ENCODE measurements around the gene KIF26A.

The KIF26A gene

DNA sequence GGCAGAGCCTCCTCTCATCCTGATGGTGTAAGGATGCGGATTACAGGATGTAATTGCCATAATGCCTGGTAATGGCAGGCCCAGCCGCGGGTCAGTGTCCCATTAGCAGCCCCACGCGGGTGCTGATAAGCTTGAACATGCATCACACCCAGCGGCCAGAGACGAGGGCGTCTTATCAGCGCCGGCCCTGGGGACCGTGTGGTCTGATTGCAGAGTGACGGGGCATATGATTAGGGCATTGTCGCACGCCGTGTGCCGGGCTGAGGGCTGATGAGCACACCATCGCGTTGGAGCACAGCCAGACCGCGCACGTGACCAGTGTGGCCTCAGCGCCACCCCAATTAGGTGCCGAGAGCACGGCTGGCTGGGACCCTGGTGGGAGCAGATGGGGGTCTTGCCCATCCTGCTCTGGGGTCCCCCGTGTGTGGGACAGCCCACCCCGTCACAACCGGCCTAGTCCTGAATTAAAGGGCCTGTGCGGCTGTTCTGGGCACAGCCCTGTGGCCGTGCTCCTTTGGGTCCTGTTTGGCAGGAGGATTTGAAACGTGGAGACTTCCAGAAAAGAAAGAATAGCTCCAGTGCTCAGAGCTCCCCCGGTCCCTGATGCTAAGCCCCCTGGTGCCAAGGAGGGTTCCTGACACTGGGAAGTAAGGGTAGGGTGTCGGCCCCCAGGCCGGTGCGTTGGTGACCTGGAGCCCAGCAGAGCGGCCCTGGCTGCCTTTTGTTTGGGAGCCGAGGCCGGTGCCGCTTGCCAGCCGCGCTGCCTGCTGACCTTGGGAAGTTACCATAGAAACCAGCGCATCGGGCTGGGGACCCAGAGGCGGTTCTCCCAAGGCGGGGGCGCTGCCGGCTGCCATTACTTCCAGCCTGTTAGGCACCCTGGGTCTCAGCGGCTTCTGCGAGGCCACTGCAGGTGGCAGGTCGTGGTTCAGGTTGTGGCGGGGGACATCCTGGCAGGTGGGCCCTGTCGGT, 20.7 kb downstream of the KIF26A start:
- no peak for DNase-seq

DNA sequence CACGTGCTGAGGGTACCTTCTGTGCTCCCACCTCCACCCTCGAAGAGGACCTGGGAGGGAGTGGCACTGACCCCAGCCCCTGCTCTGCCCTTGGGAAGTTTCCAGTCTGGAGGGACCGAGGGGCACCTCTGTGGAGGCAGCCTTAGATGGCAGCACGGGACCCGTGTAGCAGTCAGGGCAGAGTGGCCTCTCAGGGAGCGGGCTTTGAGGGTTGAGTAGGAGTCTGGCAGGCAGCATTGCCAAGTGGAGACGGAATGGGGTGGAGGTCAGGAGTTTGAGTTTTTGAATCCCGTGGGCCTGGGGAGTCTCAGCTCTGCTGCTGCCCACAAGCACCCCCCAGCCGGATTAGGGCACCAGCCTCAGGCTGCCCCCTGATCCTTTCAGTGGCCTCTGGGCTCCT, 21.6 kb downstream of the KIF26A start:
- DNase-seq: no peak

DNA sequence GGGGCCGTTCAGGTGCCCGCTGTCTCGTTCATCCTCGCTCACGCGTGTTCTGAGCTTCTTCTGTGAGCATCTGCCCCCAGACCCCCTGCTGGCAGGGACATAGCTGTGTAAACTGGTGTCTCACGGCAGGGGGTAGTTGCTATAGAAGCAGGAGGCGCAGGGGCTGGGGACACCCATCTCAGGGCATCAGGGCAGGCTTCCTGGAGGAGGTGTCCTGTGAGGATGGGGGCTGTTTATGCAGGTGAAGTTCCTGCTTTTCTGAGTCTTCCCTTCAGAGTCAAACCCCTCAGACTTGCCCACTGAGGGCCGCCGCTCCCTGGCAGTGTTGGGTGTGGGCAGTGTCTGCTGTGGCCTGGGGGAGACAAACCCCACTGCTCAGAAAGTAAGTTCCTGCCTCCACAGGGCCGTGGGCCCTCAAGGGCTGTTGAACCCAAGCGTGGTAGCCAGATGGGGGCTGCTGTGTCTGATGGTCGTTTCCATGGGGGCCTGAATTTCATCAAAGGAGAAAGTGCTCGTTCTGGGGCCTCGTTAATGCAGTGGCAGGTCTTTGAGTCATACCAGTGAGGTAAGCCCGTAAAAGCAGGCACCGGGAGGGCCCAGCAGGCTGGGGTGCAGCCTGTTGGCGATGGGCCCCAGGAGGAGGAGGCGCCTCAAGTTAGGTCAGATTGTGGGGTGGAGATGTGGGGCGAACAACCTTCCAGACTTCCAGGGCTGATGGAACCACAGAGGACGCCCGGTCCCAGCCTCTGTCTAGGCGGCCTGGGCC, 23.4 kb downstream of the KIF26A start:
- DNase-seq: no peak

DNA sequence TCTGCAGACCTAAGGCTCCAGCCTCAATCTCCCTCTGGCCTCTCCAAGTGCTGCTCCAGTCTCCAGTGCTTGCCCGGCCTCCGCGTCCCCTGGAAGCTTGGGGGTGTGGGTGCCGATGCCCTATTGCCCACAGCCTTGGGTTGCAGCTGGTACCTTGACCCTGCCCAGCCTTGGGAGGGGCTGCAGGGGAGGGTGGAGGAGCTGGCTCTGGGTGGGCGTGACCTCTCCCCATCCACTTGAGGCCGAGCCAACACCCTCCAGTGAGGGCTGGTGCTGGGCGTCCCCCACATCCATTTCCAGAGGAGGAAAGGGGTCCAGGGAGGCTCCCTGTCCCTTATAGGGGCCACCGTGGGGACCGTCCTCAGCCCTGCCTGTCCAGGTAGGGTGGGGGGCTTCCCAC, 24.1 kb downstream of the KIF26A start:
- no peak for DNase-seq

DNA sequence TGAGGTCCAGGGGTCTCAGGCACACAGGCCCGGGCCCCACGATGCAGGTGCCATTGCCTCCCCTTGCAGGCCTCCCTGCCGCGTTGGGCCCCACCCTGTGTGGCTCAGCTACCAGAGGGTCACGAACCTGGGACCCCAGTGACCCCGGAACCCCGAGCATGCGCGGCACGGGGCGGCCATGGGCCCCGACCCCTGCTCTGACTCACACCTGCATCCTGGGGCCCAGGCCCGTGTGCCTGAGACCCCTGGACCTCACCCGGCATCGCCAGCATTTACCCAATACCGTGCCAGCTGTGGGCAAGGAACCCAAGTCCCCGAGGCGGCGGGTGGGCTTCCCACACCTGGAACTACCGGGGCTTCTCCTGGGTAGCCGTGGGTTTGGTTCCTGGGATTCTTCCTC, 25.2 kb downstream of the KIF26A start:
- DNase-seq: no peak

DNA sequence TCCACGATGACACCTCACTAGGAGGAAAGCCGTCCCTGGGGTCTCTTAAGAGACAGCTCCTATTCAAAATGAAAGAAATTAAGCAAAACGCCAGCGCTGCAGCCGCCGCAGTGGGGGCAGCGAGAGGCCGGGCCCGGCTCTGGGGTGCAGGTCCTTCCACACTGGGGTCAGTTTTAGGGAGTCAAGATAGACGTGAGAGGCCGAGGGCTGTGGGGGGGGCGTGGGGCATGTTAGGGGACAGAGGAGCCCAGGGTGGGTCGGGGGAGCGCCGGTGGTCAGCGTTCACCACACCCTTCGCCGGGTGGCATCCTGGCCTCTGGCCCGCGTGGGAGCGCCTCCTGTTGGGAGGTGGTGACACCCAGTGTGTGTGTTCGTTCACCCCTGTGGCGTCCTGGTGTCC, 25.7 kb downstream of the KIF26A start:
- no peak for DNase-seq

DNA sequence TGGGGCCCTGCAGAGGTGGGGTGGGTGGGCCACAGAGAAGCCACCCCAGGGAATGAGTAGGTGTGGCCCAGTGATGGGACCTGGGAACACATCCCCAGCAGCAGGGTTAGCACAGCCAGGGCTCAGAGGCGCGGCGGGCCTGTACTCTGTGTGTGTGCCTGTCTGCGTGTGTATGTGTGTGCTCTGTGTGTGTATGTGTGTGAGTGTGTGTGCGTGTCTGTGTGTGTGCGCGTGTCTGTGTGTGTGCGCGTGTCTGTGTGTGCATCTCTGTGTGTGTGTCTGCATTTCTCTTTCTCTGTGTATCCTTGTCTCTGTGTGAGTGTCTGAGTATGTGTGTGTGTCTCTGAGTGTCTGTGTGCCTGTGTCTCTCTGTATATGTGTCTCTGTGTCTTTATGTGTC, 26.1 kb downstream of the KIF26A start:
- DNase-seq: no peak

DNA sequence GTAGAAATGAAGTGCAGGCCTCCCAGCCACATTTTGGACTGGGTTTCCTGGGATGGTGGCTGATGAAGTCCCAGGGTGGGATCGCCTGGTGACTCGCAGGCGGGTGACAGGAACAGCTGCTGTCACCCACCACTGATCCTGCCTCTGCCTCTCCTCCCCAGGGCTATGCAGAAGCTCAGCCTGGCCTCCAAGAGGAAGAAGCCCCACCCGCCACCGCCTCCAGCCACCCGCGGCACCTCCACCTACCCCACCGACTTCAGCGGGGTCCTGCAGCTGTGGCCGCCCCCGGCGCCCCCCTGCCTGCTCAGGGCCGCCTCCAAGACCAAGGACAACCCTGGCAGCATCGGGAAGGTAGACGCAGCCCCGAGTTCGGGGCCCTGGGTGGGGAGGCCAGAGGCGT, 28.3 kb downstream of the KIF26A start:
- DNase-seq: no peak

DNA sequence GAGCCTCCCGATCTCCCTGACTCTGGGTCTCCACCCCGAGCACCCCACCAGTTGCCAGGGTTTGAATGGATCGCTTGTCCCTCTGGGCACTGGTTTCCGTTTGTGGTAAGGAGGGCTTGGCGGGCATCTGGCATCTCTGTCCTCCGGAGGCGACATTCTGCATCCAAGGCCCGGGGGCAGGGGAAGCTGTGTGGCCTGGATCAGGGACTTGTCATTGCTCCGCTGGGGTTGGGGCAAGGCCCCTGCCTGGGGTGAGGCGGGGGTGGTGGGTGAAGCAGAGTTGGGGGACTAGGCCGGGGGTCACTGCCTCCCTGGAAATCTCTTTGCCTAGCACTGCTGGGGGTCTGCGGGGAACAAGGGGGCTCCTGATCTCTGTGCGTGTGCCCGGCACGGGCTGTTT, 30.2 kb downstream of the KIF26A start:
- no peak for DNase-seq

DNA sequence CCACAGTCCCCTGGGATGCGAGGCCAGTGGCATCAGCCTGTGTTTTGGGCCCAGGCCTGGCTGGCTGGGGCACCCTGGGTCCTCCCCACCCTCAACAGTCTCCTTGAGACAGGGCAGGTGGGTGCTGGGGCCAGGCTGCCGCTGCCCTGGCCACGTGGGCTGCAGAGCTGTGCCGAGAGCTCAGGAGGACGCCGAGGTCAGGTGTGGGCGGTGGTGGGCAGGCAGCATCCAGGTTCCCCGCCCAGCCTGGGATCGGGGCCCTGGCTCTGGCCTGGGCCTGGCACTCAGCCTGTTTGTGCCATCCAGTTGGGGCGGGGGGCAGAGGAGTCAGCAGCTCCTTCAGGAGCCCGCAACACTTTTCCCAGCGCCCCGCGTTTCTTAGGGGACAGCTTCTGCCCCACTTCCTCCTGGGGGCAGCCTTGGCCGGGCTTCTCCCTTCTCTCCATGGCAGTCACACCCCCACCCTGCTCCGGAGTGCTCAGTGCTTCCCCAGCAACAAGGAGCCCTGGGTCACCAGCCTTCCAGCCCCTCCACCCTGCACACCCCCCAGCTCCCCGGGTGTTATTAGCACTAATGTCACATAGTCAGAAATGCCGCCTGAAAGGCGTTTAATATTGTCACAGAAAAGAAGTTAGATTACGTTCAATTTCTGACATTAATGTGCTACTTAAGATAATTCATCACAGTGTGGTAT, 30.8 kb downstream of the KIF26A start:
- no peak for DNase-seq

DNA sequence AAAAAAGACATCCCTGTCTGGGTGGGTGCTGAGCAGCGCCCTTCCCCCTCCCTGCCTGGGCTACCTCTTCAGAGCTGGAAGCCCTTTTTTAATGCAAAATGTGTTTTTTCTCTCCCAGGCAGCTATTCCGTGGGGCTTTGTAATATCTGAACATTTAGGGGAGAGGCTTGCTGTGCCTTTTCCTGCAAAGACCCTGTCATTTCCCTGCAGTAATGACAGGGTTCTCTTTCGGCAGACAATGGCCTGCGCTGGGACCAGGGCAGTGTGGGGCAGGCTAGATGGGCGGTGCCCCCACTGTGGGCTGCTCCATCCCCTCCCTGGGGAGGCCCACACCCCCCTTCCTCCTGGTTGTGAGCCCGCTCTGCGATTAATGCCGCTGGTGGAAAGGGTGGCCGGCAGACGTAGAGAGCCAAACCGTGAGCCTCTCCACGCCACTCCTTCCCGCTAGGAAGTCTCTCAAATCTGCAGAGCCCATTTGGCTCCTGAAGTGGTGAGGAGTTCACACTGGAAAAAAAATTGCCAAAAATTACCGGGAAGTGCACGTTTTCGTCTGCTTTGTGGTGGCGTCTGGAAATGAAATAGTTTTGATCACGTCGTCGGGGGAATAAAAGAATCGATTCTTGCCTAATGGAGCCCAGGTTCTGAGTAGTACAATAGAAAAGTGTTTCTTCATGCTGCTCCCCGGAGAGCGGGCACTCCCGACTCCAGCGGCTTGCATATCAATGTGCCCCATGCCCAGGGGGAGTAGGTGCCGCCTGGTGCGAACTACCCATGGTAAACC, 31.5 kb downstream of the KIF26A start:
- DNase-seq: no peak

DNA sequence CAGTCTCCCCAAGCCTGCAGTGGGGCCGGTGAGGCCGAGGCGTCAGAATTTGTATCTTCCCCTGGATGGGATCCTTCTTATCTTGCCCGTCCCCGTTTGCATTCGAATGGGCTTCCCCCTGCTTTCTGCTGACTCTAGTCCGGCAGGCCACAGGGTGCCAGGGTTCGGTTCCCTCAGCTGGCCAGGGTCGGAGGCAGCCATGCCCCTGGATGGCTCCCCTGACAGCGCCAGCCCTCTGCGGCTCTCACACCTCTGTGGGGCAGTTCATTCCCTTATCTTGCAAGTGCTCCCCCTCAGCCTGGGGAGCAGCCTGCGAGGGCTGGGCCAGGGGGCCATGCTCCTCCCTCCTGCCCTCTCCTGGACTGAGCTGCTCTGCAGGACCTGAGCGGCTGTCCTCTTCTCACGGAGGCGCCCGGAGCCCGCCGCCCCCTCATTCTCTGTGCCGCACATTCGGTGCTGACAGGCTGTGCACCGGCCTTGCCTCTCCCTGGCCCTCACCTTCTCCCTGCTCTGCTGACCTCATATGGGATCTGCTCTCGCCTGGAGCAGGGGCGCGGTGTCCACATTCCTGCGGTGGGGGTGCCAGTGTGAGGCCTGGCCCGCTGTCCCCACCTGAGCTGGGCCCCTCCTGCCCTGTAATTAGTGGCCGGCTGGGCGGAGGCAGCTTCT, 32.8 kb downstream of the KIF26A start:
- no peak for DNase-seq

DNA sequence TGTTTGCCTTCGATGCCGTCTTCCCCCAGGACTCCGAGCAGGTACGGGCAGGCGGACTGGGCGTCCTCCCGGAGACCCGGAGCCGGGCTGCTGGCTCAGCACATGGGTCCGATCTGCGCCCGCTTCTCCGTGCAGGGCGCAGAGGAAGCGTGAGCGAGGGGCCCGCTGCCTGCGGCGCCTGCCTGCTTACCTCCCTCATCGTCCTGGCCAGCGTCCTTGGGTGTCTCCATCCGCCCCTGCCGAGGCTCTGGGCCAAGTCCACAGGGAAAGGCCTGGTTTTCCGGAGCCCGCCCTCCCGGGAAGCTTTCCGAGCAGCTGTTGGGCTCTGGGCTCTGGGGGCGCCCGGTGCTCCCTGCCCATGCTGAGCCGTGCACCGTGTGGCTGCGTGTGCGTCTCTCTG, 33.5 kb downstream of the KIF26A start:
- DNase-seq: no peak

DNA sequence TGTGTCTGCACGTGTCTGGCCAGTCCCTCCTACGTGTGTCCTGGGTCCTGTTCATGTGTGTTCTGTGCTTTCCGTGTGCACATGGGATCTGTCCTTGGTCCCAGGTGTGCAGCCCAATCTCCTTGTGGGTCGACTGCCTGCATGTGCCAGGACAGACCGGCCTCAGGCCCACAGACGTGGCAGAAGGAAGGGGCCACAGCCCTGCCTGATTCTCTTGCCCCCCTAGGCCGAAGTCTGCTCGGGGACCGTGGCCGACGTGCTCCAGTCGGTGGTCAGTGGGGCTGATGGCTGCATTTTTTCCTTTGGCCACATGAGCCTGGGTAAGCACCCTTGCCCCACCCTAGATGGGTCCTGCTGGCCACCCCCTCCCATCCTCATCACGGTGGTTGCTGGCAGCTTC, 34.0 kb downstream of the KIF26A start:
- no peak for DNase-seq

DNA sequence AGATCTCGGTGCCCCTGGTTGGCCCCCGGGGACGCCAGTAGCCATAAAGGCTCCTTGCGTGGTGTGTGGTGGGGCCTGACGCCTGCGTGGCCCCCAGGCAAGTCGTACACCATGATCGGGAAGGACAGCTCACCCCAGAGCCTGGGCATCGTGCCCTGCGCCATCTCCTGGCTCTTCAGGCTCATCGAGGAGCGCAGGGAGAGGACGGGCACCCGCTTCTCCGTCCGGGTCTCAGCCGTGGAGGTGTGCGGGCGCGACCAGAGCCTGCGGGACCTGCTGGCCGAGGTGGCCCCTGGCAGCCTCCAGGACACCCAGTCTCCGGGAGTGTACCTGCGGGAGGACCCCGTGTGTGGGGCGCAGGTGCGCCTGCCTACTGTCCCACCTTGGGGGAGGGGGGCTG, 34.5 kb downstream of the KIF26A start:
- DNase-seq: no peak

DNA sequence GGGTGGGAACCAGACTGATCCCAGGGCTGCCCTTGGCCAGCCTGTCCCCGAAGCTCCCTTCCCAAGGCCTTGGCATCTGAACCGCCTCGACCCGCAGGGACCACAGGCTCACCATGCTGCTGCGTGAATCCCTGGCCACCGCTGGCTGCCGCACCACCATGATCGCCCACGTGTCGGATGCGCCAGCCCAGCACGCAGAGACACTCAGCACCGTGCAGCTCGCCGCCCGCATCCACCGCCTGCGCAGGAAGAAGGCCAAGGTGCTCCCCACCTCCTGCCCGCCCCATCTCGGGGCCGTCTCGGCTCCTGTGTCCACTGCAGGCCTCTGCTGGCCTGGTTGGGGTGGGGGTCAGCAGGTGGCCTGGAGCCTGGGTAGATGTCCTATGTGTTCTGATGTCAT, 35.7 kb downstream of the KIF26A start:
- DNase-seq: no peak

DNA sequence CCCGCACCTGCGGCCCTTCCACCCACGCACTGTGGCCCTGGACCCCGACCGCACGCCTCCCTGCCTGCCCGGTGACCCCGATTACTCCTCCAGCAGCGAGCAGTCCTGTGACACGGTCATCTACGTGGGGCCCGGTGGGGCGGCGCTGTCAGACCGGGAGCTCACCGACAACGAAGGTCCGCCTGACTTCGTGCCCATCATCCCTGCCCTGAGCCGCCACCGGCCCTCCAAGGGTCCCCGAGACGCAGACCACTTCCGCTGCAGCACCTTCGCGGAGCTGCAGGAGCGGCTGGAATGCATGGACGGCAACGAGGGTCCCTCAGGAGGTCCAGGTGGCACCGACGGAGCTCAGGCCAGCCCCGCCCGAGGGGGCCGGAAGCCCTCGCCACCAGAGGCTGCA, 36.7 kb downstream of the KIF26A start:
- no peak for DNase-seq

DNA sequence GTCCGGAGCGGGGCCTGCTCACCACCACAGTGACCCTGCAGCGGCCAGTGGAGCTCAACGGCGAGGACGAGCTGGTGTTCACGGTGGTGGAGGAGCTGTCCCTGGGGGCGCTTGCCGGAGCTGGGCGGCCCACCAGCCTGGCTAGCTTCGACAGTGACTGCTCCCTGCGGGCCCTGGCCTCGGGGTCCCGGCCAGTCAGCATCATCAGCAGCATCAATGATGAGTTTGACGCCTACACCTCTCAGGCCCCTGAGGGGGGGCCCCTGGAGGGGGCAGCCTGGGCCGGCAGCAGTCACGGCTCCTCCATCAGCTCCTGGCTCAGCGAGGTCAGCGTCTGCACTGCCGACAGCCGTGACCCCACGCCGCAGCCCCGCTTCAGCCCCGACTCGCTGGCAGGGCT, 37.4 kb downstream of the KIF26A start:
- no peak for DNase-seq

DNA sequence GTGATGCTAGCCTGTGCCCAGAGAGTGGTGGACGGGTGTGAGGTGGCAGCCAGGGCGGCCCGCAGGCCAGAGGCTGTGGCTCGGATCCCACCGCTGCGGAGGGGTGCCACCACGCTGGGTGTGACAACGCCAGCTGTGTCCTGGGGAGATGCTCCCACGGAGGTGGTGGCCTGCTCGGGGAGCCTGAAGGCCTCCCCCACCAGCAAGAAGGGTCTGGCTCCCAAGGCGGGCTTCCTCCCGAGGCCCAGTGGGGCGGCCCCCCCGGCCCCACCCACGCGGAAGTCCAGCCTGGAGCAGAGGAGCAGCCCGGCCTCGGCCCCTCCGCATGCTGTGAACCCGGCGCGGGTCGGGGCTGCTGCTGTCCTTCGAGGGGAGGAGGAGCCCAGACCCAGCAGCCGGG, 38.2 kb downstream of the KIF26A start:
- no peak for DNase-seq

DNA sequence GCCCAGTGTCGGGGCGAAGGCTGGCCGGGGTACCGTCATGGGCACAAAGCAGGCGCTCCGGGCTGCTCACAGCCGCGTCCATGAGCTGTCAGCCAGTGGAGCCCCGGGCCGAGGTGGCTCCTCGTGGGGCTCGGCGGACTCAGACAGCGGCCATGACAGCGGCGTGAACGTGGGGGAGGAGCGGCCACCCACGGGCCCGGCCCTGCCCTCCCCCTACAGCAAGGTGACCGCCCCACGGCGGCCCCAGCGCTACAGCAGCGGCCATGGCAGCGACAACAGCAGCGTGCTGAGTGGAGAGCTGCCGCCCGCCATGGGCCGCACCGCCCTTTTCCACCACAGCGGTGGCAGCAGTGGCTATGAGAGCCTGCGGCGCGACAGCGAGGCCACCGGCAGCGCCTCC, 39.0 kb downstream of the KIF26A start:
- no peak for DNase-seq

DNA sequence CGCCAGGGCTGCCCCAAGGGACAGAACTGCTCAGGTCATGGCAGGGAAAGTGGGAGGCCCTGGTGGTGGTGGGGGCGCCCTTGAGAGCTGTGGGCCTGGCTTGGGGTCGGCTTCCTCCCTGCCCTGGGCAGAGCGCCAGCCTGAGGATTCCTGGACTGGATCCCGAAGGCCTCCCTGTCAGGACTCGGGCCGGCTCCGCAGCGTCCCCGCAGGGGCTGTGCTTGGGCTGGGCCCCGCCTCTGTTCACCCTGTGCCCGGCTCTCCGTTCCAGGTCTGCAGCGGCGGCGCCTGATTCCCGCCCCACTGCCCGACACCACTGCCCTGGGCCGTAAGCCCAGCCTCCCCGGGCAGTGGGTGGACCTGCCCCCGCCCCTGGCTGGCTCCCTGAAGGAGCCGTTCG, 39.9 kb downstream of the KIF26A start:
- no peak for DNase-seq

DNA sequence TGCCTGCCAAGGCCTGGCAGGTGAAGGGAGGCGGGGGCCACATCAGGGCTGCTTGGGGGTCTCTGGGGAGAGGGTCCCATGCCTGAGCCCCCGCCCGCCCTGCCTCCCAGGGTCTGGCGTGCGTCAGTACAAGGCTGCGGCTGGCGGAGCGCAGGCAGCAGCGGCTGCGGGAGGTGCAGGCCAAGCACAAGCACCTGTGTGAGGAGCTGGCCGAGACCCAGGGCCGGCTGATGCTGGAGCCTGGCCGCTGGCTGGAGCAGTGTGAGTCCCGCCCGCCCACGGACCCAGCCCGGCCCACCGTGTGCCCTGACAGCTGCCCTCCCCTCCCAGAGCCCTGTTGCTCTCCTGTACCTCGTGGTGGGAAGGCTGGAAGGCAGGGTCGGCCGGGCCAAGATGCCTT, 40.7 kb downstream of the KIF26A start:
- DNase-seq: no peak
